B cell (primary cell): ENCODE data around the gene CACNA1D. TPM values are rescaled to one million over a fixed set of nuclear protein-coding genes. Genes with fewer than 3 reads are reported as not detected.

Experiments used
- ATAC-seq: fragments of 200-7000 bp; cut with Tn5 transposase; one replicate; pipeline ENCODE4 v1.10.0; 2021; ENCODE audit warnings: low read depth, mild to moderate bottlenecking, moderate number of reproducible peaks, moderate library complexity
- CTCF ChIA-PET: fragments of 350-600 bp; sonication (Branson Sonifier 250); formaldehyde crosslinking; loops from one replicate; lab custom pipeline; 2021; ENCODE audit warnings: antibody characterized with exemption, inconsistent platforms; lab: Charles Lee
- POLR2A ChIA-PET: fragments of 350-600 bp; sonication (Branson Sonifier 250); formaldehyde crosslinking; loops from one replicate; lab custom pipeline; 2021; ENCODE audit warnings: antibody characterized with exemption; lab: Charles Lee
- DNase-seq: peaks from one replicate; pipeline ENCODE4 v3.0.0; 2013
- H2AFZ ChIP-seq: 2 replicates; pipeline ENCODE4 v1.6.1; 2012; ENCODE audit warnings: mild to moderate bottlenecking, low read depth, low read length; ENCODE audit not compliant: insufficient read depth, poor library complexity, severe bottlenecking
- H3K27ac ChIP-seq, 2 donors: 1 replicate in 1 of 2; 2 replicates in 1 of 2; pipeline ENCODE4 v1.5.1; 2012 to 2013; ENCODE audit warnings: low read length in 2 of 2, mild to moderate bottlenecking in 2 of 2, moderate library complexity in 1 of 2
- H3K27me3 ChIP-seq, 4 experiments: fragments of 200-600 bp in 1 of 4; sonication (generic) in 1 of 4; replicated peaks in 1 of 4; 1 replicate in 2 of 4; 2 replicates in 2 of 4; pipeline versions ENCODE4 v1.6.1 to v1.7.0; 2013 to 2016; ENCODE audit warnings: low read length in 3 of 4, mild to moderate bottlenecking in 2 of 4, mixed read lengths in 1 of 4, moderate library complexity in 1 of 4; ENCODE audit not compliant: insufficient read depth in 4 of 4, control insufficient read depth in 3 of 4; ENCODE audit errors: control extremely low read depth in 1 of 4
- H3K36me3 ChIP-seq, 2 experiments: replicated peaks in 1 of 2; 1 replicate in 1 of 2; 2 replicates in 1 of 2; pipeline versions ENCODE4 v1.6.1 to v1.7.1; 2013; ENCODE audit warnings: low read length in 1 of 2; ENCODE audit not compliant: insufficient read depth in 2 of 2, control insufficient read depth in 1 of 2; ENCODE audit errors: control extremely low read depth in 1 of 2, extremely low read depth in 1 of 2
- H3K4me1 ChIP-seq, 2 donors: fragments of 200-600 bp in 1 of 2; sonication (generic) in 1 of 2; 1 replicate in 1 of 2; 2 replicates in 1 of 2; pipeline versions ENCODE4 v1.5.1 to v1.6.1; 2013 to 2017; ENCODE audit warnings: low read length in 2 of 2; ENCODE audit not compliant: control insufficient read depth in 2 of 2, insufficient read depth in 2 of 2
- H3K4me2 ChIP-seq: replicated peaks from 2 replicates; pipeline ENCODE3; 2012; ENCODE audit warnings: mild to moderate bottlenecking, low read depth, low read length; ENCODE audit not compliant: poor library complexity, severe bottlenecking
- H3K4me3 ChIP-seq, 5 experiments: fragments of 200-600 bp in 1 of 5; sonication (generic) in 1 of 5; 1 replicate in 3 of 5; 2 replicates in 2 of 5; pipeline versions ENCODE4 v1.5.1 to v1.7.0; 2011 to 2016; ENCODE audit warnings: low read length in 4 of 5, mild to moderate bottlenecking in 4 of 5, low read depth in 2 of 5, control low read depth in 1 of 5, moderate library complexity in 1 of 5; ENCODE audit not compliant: insufficient read depth in 1 of 5; ENCODE audit errors: control extremely low read depth in 1 of 5, extremely low read depth in 1 of 5
- H3K79me2 ChIP-seq: fragments of 200-600 bp; sonication (generic); one replicate; pipeline ENCODE4 v1.6.0; 2016; ENCODE audit warnings: low read length; ENCODE audit not compliant: control insufficient read depth, insufficient read depth
- H3K9ac ChIP-seq: fragments of 200-600 bp; sonication (generic); 2 replicates; pipeline ENCODE4 v1.6.1; 2017; ENCODE audit warnings: mild to moderate bottlenecking, low read length, moderate library complexity
- H3K9me3 ChIP-seq, 3 donors: one replicate each; pipeline versions ENCODE4 v1.6.1 to v1.7.1; 2013; ENCODE audit warnings: low read length in 2 of 3; ENCODE audit not compliant: control insufficient read depth in 2 of 3, insufficient read depth in 1 of 3; ENCODE audit errors: control extremely low read depth in 1 of 3
- H4K20me1 ChIP-seq: 2 replicates; pipeline ENCODE4 v1.6.0; 2012; ENCODE audit warnings: mild to moderate bottlenecking, low read length; ENCODE audit not compliant: insufficient read depth, control insufficient read depth, poor library complexity, severe bottlenecking
- H3K27ac Mint-ChIP-seq: one replicate; pipeline ENCODE4 v1.8.0; 2021; ENCODE audit warnings: mixed read lengths
- H3K27me3 Mint-ChIP-seq: one replicate; pipeline ENCODE4 v1.8.0; 2021; ENCODE audit warnings: mixed read lengths
- H3K4me1 Mint-ChIP-seq: one replicate; pipeline ENCODE4 v1.8.0; 2021; ENCODE audit warnings: mixed read lengths
- H3K4me3 Mint-ChIP-seq: one replicate; pipeline ENCODE4 v1.8.0; 2021; ENCODE audit warnings: mixed read lengths
- H3K9me3 Mint-ChIP-seq: one replicate; pipeline ENCODE4 v1.8.0; 2022; ENCODE audit warnings: mixed read lengths; ENCODE audit not compliant: insufficient read depth
- CTCF ChIP-seq: fragments of 200-600 bp; IDR thresholded peaks from one replicate; pipeline ENCODE4 v1.8.0; 2022; ENCODE audit warnings: antibody characterized with exemption, mild to moderate bottlenecking
- EZH2 ChIP-seq: IDR thresholded peaks from 2 replicates; pipeline ENCODE4 v1.6.1; 2012; ENCODE audit warnings: borderline replicate concordance, low read depth, mild to moderate bottlenecking, moderate library complexity, low read length; ENCODE audit not compliant: insufficient read depth, poor library complexity, severe bottlenecking
- WGBS: methylation state at CpG from one replicate; pipeline ENCODE4 v1.1.5; 2013; ENCODE audit warnings: missing lambda C conversion rate; ENCODE audit not compliant: insufficient coverage; 5-methylcytosine and 5-hydroxymethylcytosine counted together
- intact Hi-C: fragments of 100-400 bp; cut with micrococcal nuclease; formaldehyde crosslinking; loops from one replicate; pipeline ENCODE4 v1.10.0; 2022
- polyA plus RNA-seq: library from polyadenylated mRNA; depleted of rRNA; stranded (reverse); fragments of >200 nt; gene quantifications from 2 replicates; pipeline ENCODE4 v1.2.3, GENCODE V29; 2012
- total RNA-seq, 2 donors: library from RNA; stranded (reverse); fragments of 120-200 nt in 1 of 2; gene quantifications; 1 replicate in 1 of 2; 2 replicates in 1 of 2; pipeline versions ENCODE4 v1.2.3 to v1.2.4, GENCODE V29; 2013 to 2022

The CACNA1D gene
- total and polyA plus RNA-seq, 2 donors (not counting 1 experiment from before 2014, with no cell fraction given) = 0.06 to 0.07 TPM

GRCh38 chr3:53705024-53705745 lies 210.8 kb downstream of the CACNA1D start:
- no peak overlapping the region for H3K27ac Mint-ChIP-seq
- no peak overlapping the region for H3K27ac ChIP-seq
- peaks cover 2% of the 10 kb centered on the region for H3K4me1 Mint-ChIP-seq
- no peaks in the 10 kb centered on the region for H3K27me3 Mint-ChIP-seq
- ChIA-PET POLR2A (no interaction called here), CTCF (no interaction called here)
- no peak for DNase-seq
- no peak overlapping the region for H3K9ac ChIP-seq
- H3K4me3 ChIP-seq = no peak overlapping the region
- H2AFZ ChIP-seq = no peak overlapping the region
- no peaks in the 10 kb centered on the region for H3K79me2 ChIP-seq
- no peaks in the 10 kb centered on the region for H3K9me3 Mint-ChIP-seq
- peaks cover 0 to 10% (median 0%) of the 10 kb centered on the region in 4 experiments for H3K27me3 ChIP-seq
- no peak for ATAC-seq
- WGBS = 69% methylated on average over 9 of the region's 11 CpGs
- intact Hi-C loops = no loop called here
- H3K4me1 ChIP-seq = peaks cover 0 to 3% of the 10 kb centered on the region in 2 donors
- no peak overlapping the region for H3K4me3 Mint-ChIP-seq
- no peaks in the 10 kb centered on the region for H3K36me3 ChIP-seq
- no peak overlapping the region for H3K4me2 ChIP-seq
- H3K9me3 ChIP-seq = no peaks in the 10 kb centered on the region
- no peaks in the 10 kb centered on the region for H4K20me1 ChIP-seq
- TF ChIP-seq EZH2 (no peak), CTCF (no peak)

GRCh38 chr3:53705774-53706173 lies 211.4 kb downstream of the CACNA1D start:
- TF ChIP-seq CTCF (no peak), EZH2 (no peak)
- Histone ChIP-seq H3K4me2 (no peak overlapping the region), H3K4me3 (no peak overlapping the region), H3K27me3 (peaks cover 0 to 10% (median 0%) of the 10 kb centered on the region in 4 experiments), H3K79me2 (no peaks in the 10 kb centered on the region), H3K9ac (no peak overlapping the region), H4K20me1 (no peaks in the 10 kb centered on the region), H3K27ac (no peak overlapping the region), H3K4me1 (peaks cover 0 to 3% of the 10 kb centered on the region in 2 donors), H3K9me3 (no peaks in the 10 kb centered on the region), H2AFZ (no peak overlapping the region), H3K36me3 (no peaks in the 10 kb centered on the region)
- intact Hi-C loops = no loop called here
- H3K9me3 Mint-ChIP-seq = no peaks in the 10 kb centered on the region
- 55% methylated on average over 4 of the region's 4 CpGs for WGBS
- H3K27me3 Mint-ChIP-seq = no peaks in the 10 kb centered on the region
- POLR2A ChIA-PET = no interaction called here
- CTCF ChIA-PET = no interaction called here
- no peak overlapping the region for H3K4me3 Mint-ChIP-seq
- no peak overlapping the region for H3K27ac Mint-ChIP-seq
- ATAC-seq (no peak), DNase-seq (no peak)
- H3K4me1 Mint-ChIP-seq = peaks cover 2% of the 10 kb centered on the region
